Measurements from ENCODE around the gene RNF227.
"Not testable (repeated sequence)": the region's sequence is repeated elsewhere in the genome, so short reads cannot be mapped to it uniquely, and the experiment has no call there.

RNF227 gene

DNA sequence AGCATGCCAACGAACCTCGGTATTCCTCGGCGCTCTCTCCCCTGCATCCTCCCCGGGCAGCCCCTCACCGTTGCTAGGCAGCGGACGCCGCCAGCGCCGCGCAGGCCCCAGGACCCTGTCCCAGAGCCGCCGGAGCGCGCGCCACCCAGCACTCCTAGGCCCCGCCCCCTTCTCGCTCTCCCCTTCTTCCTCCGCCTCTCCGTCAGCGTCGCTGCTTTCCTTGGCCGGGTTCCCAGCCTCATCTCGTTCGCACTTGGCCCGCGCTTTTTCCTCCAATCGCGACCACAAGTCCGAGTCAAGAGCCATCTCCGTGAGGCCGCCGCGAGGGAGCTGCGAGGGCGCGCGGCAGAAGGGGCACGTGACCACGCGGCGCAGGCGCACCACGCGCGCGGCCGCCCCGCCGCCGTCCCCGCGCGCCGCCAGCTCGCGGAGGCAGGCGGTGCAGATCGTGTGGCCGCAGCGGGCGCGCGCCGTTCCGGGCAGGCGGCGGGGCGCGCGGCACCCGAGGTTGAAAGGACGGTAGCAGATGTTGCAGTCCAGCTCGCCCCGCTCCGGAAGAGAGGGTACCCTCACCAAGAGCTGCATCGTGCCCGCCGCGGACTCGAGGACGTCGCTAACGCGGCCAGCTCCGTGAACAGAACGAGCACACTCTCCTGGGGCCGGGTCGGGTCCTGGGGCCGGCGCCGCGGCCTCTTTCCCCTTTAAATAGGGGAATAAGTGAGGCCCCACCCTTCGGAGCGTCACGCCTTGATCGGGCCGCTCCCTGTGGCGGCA, at the start of gene RNF227:
RNF227 (minus strand) TSS at position 679 of the 774 bp plus-strand sequence; CDS start at position 585, 94 bp downstream.
- DNase-seq (ENCODE audit: low read depth in 2 of 3, low spot score in 1 of 3): peak; percentile 80 to 89 (median 85)

DNA sequence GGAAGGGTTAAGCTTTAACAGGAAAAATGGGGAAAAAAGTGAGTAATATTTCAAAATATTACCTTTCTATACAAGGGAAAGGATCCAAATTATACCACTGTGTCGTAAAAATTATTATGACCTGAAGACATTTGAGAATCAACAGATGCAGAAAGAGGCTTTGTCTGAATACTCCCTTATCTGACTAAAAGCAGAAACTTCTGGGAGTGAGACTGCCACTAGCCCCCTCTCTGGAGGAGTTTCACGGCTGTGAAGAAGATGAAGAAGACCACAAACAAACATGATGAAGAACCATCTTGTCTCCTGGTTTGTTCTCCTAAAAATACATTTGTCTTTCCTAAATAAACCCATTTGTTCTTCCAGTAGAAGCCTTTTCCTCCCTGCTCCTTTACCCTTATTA, 45.3 kb upstream of the RNF227 start:
- DNase-seq (ENCODE audit: low read depth in 2 of 3, low spot score in 1 of 3): no peak

- DNase-seq (ENCODE audit: low read depth in 2 of 3, low spot score in 1 of 3): no peak
Observed at GRCh38 chr17:7959503-7960253, 43.6 kb upstream of the RNF227 start.

DNA sequence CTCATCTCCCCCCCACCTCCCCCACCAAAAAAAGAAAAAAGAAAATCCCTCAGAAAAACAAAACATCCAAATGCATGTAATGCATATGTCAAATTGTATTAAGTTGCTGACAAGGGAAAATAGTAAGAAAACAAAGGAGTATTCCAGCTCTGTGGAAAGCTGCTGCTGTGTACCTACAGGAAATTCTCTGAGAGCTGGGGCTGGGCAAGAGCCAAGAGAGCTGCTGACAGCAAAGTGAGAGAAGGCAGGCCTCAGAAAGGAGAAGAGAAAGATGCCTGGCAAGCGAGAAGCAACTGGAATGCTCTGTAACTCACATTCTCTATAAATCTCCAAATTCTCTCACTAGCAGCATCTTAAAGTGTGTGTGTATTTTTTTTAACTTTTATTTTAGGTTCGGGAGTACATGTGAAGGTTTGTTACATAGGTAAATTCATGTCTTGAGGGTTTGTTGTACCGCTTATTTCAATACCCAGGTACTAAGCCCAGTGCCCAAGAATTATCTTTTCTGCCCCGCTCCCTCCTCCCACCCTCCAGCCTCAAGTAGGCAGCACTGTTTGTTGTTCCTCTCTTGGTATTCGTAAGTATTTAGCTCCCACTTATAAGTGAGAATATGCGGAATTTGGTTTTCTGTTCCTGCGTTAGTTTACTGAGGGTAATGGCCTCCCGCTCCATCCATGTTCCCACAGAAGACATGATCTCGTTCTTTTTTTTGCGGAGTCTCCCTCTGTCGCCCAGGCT, 40.3 kb upstream of the RNF227 start:
- DNase-seq (ENCODE audit: low read depth in 2 of 3, low spot score in 1 of 3): no peak

DNA sequence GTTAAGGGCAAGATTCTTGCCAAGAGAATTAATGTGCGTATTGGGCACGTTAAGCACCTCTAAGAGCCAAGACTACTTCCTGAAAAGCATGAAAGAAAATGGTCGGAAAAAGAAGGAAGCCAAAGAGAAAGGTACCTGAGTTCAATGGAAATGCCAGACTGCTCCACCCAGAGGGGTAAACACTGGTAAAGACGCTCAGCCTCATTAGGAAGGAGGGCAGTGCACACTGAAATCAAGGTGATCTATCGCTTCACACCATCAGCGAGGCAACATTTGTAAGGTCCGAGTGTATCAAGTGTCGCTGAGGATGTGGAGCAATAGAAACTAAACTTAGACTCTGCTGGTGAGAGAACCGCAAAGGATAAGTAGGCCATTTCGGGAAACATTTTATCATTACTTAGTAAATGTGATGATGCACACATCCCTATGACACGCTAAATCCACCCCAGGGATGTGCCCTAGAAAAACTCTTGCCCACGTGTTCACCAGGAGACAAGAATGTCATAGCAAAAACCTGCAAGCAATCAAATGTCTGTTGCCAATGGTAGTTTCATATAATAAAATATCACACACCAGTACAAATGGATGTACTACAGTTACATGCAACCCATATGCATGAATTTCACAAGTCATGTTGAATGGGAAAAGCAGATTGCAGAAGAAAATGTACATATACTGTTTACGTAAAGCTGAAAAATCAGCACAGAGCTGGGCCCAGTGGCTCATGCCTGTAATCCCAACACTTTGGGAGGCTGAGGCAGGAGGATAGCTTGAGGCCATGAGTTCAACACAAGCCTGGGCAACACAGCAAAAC, 39.5 kb upstream of the RNF227 start:
- DNase-seq (ENCODE audit: low read depth in 2 of 3, low spot score in 1 of 3): no peak

DNA sequence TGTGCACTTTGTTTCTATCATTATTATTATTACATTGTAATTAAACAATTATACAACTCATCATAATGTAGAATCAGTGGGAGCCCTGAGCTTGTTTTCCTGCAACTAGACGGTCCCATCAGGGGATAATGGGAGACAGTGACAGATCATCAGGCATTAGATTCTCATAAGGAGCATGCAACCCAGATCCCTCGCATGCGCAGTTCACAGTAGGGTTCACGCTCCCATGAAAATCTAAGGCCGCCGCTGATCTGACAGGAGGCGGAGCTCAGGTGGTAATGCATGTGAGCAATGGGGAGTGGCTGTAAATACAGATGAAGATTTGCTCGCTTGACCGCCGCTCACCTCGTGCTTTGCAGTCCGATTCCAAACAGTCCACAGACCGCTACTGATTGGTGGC, 37.2 kb upstream of the RNF227 start:
- not testable (repeated sequence) for DNase-seq (ENCODE audit: low read depth in 2 of 3, low spot score in 1 of 3)

DNA sequence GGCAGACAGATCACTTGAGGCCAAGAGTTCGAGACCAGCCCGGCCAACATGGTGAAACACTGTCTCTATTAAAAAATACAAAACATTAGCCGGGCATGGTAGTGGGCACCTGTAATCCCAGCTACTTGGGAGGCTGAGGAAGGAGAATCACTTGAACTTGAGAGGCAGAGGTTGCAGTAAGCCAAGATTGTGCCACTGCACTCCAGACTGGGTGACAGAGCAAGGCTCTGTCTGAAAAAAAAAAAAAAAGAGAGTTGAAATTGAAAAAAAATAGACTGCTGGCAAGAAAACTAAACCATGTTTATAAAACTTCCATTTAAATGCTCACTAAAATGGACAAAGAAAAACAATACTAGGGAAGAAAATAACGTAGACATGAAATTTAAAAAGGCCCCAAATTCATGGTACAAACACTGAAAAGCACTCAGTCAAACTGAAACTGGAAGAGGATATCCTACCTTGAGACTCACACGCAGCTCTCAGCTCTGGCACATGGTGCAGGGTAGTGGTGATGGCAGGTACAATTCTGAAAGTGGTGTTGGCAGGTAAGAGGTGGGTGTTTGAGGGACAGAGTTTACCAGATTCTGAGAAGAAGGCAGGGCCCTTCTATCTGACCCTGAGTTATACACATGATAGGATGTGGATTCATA, 35.2 kb upstream of the RNF227 start:
- peak in 2 of 3 donors; percentile 15 to 30 for DNase-seq (ENCODE audit: low read depth in 2 of 3, low spot score in 1 of 3)

GRCh38 chr17:7950578-7950977, 34.5 kb upstream of the RNF227 start:
- no peak for DNase-seq (ENCODE audit: low read depth in 2 of 3, low spot score in 1 of 3)

GRCh38 chr17:7947651-7948050, 31.6 kb upstream of the RNF227 start:
- DNase-seq (ENCODE audit: low read depth in 2 of 3, low spot score in 1 of 3): no peak

GRCh38 chr17:7946441-7946840, 30.4 kb upstream of the RNF227 start:
- no peak for DNase-seq (ENCODE audit: low read depth in 2 of 3, low spot score in 1 of 3)

DNA sequence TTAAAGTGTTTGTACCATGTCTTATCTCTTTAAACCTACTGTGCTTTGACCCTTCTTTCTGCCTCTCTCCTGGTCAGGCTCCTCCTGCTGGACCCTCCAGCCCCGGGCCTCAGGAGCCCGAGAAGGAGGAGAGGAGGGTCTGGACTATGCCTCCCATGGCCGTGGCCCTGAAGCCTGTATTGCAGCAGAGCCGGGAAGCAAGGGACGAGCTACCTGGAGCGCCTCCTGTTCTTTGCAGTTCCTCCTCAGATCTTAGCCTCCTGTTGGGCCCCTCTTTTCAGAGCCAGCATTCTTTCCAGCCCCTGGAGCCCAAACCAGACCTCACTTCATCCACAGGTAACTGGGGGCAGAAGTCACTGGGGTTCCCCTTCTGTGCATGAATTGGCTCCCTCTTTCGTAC, 29.6 kb upstream of the RNF227 start:
- no peak for DNase-seq (ENCODE audit: low read depth in 2 of 3, low spot score in 1 of 3)

- DNase-seq (ENCODE audit: low read depth in 2 of 3, low spot score in 1 of 3): no peak
Observed at GRCh38 chr17:7944326-7944725, 28.2 kb upstream of the RNF227 start.

DNA sequence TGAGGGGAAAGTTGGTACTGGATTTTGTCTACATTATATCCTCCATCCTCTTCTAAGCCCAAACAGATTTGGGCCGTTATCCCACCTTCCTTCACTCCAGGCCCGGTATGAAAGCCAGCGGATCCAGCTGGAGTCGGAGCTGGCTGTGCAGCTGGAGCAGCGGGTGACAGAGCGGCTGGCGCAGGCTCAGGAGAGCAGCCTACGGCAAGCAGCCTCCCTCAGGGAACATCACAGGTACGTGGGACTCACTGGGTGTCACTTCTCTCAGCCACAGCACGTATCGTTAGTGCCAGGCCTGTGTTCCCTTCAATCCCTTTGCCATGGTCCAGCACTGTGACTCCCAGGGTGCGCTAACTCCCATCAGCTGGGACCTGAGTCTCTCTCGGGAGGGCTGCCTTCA, 27.2 kb upstream of the RNF227 start:
- no peak for DNase-seq (ENCODE audit: low read depth in 2 of 3, low spot score in 1 of 3)

DNA sequence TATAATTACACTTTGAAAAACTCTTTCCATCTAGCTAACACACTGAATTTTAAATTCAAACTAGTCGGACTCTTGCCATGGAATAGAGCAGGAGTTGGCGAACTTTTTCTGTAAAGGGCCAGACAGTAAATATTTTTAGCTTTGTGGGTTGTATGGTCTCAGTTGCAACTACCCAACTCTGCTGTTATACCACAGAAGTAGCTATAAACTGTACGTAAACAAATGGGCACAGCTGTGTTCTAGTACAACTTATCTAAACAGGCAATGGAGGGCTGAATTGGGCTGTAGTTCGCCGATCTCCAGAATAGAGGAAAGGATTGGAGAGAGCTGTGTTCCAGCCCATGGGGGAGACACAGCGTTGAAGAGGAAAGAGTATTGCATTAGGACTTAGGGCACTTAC, 24.7 kb upstream of the RNF227 start:
- no peak for DNase-seq (ENCODE audit: low read depth in 2 of 3, low spot score in 1 of 3)

- DNase-seq (ENCODE audit: low read depth in 2 of 3, low spot score in 1 of 3): no peak
Observed at GRCh38 chr17:7940034-7940433, 23.9 kb upstream of the RNF227 start.

DNA sequence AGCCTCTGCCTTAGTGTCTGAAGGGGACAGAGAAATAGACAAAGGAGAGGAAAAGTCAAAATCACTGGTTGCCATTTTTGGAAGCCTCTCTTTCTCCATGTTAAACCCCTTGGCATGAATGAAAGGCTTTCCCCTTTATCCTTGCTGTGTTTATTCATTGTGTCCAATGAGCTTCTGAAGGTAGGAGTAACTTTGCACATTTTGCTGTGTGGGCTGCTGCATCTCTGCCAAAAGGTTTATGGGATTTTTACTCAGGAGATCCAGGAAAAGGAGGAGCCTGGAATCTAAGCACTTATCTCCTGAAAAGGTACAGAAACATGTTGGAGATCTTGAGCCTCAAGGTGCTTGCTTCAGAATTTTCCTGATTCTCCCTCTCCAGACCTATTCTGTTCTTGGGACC, 19.8 kb upstream of the RNF227 start:
- DNase-seq (ENCODE audit: low read depth in 2 of 3, low spot score in 1 of 3): no peak

GRCh38 chr17:7932949-7933348, 16.9 kb upstream of the RNF227 start:
- peak in 1 of 3 donors; percentile 12 for DNase-seq (ENCODE audit: low read depth in 2 of 3, low spot score in 1 of 3)

DNA sequence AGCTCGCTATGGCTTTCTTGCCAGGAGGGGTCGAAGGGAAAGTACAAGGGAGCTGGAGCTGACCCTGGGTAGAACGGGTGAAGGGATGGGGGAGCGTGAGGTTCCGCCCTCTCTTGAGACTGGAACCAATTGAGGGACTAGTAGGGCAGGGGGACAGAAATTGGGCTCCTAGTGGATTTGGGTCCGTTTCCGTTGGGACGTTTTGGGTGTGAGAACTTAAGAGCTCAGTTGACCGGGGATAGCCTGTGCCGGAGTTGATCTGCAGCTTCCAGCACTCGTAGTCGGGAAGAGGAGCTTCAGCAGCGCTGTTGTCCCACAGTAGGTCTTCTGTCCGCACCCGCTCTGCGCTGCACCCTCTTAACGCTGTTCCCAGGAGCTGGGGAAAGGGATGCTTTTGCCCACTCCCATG, 16.4 kb upstream of the RNF227 start:
- DNase-seq (ENCODE audit: low read depth in 2 of 3, low spot score in 1 of 3): no peak

GRCh38 chr17:7931709-7932482, 15.8 kb upstream of the RNF227 start, which contains the start of the genes CNTROB and TRAPPC1:
CNTROB (plus strand) TSS chr17:7932206; CDS start chr17:7933080, 874 bp downstream.
TRAPPC1 (minus strand) TSS chr17:7931946; CDS start chr17:7931829, 117 bp downstream.
- DNase-seq (ENCODE audit: low read depth in 2 of 3, low spot score in 1 of 3): peak; percentile 98 to 100 (median 99)

Data from stimulated activated CD4-positive, alpha-beta T cell treated with anti-CD3 and anti-CD28 coated beads, Interleukin-12 subunit alpha, Interleukin-12 subunit beta, amount 100 ng/mL, for 48 hours (primary cell).